ENCODE results near the gene OR10J1.
"Not testable (repeated sequence)": the region's sequence is repeated elsewhere in the genome, so short reads cannot be mapped to it uniquely, and the experiment has no call there.

OR10J1 gene

GRCh38 chr1:159439422-159439821 lies at the start of gene OR10J1:
TSS of gene OR10J1 (plus strand) at chr1:159439722. CDS start at chr1:159439792, 70 bp downstream.
- DNase-seq = no peak

GRCh38 chr1:159406821-159407220 lies 32.7 kb upstream of the OR10J1 start:
- no peak for DNase-seq

- no peak for DNase-seq
Measured at GRCh38 chr1:159408862-159409400, 30.6 kb upstream of the OR10J1 start.

GRCh38 chr1:159421821-159422220 lies 17.7 kb upstream of the OR10J1 start:
- DNase-seq = no peak

GRCh38 chr1:159428536-159428935 lies 11.0 kb upstream of the OR10J1 start:
- DNase-seq = no peak

- no peak for DNase-seq
Measured at GRCh38 chr1:159429074-159429861, 10.3 kb upstream of the OR10J1 start.

- no peak for DNase-seq
Measured at GRCh38 chr1:159430985-159431384, 8.5 kb upstream of the OR10J1 start.

- DNase-seq = no peak
Measured at GRCh38 chr1:159431904-159432303, 7.6 kb upstream of the OR10J1 start, which contains the start of gene OR10J4. TSS of gene OR10J4 (plus strand) at chr1:159432204.

- no peak for DNase-seq
Measured at GRCh38 chr1:159436469-159436868, 3.1 kb upstream of the OR10J1 start.

GRCh38 chr1:159441360-159441759 lies 1.8 kb downstream of the OR10J1 start:
- no peak for DNase-seq

GRCh38 chr1:159442428-159442827 lies 2.9 kb downstream of the OR10J1 start:
- no peak for DNase-seq

GRCh38 chr1:159443066-159443750 lies 3.7 kb downstream of the OR10J1 start:
- DNase-seq = no peak

- DNase-seq = no peak
Measured at GRCh38 chr1:159444511-159444910, 5.0 kb downstream of the OR10J1 start.

- no peak for DNase-seq
Measured at GRCh38 chr1:159448181-159448580, 8.7 kb downstream of the OR10J1 start.

GRCh38 chr1:159449605-159450004 lies 10.1 kb downstream of the OR10J1 start:
- DNase-seq = not testable (repeated sequence)

- DNase-seq = no peak
Measured at GRCh38 chr1:159459551-159459950, 20.0 kb downstream of the OR10J1 start.

- no peak for DNase-seq
Measured at GRCh38 chr1:159465191-159465603, 25.7 kb downstream of the OR10J1 start.

GRCh38 chr1:159468321-159468720 lies 28.8 kb downstream of the OR10J1 start:
- no peak for DNase-seq

GRCh38 chr1:159469921-159470533 lies 30.5 kb downstream of the OR10J1 start:
- DNase-seq = no peak

- DNase-seq = no peak
Measured at GRCh38 chr1:159473335-159473734, 33.8 kb downstream of the OR10J1 start.

GRCh38 chr1:159474926-159475325 lies 35.4 kb downstream of the OR10J1 start:
- DNase-seq = no peak

- DNase-seq = no peak
Measured at GRCh38 chr1:159483501-159483900, 44.0 kb downstream of the OR10J1 start.

Data from right hindlimb (tissue), 1 donor.